22Rv1 (cell line): ENCODE data around the gene CYP27C1.
"Not testable (repeated sequence)": the region's sequence is repeated elsewhere in the genome, so short reads cannot be mapped to it uniquely, and the experiment has no call there.

Experiments used
- H3K27ac ChIP-seq: fragments of 450-650 bp; 2 replicates; pipeline ENCODE4 v1.5.1; 2017
- ZFX ChIP-seq: fragments of 450-650 bp; IDR thresholded peaks from 2 replicates; pipeline ENCODE4 v1.6.1; 2017; ENCODE audit warnings: antibody characterized with exemption, borderline replicate concordance
- TF ChIP-seq, protein P1 (sequence below): fragments of 450-650 bp; IDR thresholded peaks from 2 replicates; pipeline ENCODE4 v1.5.1; 2017; ENCODE audit warnings: mild to moderate bottlenecking

The CYP27C1 gene

DNA sequence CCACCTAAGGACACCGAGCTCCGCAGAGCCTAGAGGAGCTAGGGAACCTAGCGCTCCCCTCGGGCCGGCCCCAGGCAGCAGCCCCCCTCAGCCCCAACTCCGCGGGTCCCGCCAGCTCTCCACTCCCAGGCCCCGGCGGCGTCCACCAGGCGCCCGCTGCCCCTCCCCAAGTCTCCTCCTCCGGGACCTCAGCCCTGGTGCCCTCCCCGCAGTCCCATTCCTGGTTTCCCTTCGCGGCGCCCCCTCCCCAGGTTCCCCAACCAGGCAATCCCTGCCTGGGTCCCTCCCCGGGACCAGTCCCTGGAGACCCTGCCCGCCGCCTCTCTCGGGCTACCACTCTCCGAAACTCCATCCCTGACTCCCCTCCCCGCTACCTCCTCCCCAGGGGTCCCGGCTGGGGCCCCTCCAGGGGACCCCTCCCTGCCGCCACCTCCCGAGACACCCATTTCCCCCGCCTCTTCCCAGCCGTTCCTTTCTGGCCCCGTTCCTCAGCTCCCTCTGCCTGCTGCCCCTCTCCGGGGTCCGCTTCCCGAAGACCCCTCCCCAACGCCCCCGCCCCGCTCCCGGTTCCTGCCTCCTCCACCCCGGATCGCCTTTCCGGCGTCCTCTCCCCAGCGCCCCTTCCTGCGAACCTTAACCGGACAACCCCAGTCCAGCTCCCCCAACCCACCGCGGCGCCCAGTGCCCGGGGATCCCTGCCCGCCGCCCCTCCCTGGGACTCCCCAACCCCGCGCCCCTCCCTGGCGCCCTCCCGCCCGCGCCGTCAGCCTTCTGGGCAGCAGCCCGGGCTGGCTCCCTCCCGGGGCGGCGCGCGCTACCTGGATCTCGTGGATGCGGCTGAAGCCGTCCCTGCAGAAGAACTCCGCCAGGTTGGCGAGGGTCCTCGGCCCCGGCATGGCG is 678 bp downstream of the CYP27C1 start:
- no peak for TF ChIP-seq ZFX
- TF ChIP-seq, protein P1, sequence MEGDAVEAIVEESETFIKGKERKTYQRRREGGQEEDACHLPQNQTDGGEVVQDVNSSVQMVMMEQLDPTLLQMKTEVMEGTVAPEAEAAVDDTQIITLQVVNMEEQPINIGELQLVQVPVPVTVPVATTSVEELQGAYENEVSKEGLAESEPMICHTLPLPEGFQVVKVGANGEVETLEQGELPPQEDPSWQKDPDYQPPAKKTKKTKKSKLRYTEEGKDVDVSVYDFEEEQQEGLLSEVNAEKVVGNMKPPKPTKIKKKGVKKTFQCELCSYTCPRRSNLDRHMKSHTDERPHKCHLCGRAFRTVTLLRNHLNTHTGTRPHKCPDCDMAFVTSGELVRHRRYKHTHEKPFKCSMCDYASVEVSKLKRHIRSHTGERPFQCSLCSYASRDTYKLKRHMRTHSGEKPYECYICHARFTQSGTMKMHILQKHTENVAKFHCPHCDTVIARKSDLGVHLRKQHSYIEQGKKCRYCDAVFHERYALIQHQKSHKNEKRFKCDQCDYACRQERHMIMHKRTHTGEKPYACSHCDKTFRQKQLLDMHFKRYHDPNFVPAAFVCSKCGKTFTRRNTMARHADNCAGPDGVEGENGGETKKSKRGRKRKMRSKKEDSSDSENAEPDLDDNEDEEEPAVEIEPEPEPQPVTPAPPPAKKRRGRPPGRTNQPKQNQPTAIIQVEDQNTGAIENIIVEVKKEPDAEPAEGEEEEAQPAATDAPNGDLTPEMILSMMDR, result no peak
- H3K27ac ChIP-seq, result no peak overlapping the region

DNA sequence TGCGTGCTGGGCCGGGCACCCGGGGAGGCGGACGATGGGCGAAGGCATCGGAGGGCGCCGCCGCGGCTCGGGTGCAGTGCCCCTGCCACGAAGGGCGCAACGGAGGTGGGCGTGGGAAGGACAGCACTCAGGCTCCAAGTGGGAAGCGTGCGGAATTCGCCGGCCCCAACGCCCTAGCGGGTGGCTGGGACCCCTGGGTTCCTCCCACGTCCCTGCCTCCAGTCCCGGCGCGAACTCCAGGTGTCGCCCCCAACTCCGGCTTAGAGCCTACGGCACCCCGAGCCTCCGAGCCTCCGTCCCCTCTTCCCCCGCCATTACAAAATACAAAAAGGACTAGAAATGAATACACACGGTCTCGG is 1.3 kb downstream of the CYP27C1 start:
- H3K27ac ChIP-seq, result no peak overlapping the region
- TF ChIP-seq, protein P1, result no peak
- TF ChIP-seq ZFX, result no peak

DNA sequence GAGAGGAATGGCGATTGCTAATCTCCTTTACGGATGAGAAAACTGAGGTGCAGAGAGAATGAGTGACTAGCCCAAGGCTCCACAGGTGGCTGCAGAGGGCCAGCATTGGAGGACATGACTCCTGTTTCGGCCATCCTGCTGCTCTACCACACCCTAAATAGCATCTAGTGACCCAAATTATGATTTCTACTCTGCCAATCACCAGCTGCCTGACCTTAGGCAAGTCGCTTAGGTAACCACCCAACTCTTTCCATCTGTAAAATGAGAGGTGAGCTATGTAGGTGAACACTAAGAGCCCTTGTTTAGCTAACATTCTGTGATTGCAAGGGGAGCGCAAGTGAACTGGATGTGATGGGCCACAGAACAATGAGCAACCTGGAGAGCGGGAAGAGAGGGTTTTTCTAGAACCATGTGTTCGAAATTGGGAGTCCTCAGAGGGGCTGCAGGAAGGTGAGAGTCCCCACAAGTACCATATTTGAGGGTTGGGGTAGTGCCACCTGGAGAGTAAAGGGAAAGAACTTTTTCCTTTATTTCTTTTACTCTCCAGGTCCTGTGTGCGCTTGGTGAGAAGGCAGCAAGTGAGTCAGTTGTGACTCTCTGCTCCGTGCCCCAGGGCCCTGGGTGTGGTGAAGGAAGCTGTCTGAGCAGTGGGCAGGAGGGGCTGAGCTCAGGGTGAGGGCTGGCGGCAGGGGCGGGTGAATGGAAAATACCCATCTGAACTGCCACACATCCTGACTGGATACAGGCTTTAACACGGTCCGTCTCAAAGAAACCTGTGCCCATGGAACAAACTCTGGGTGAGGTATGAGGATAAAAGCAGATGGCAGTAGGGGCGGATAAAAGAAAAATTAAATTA is 2.4 kb downstream of the CYP27C1 start:
- TF ChIP-seq, protein P1, result no peak
- no peak for TF ChIP-seq ZFX
- no peak overlapping the region for H3K27ac ChIP-seq

DNA sequence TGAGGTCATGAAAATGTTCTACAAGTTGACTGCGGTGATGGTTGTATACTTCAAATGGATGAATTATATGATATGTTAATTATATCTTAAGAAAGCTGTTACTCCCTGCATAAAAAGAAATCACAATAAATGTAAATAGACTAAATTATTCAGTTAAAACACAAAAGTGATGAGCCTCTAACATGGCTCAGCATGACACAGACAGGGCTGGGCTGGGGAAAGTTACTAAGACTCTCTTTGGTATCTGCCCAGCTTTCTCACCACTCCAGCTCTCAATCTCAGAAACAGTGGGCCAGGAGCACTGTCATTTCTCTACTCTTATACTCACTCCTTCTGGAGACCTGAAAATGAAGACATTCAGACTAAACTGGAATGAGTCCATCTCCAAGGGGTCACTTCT is 3.5 kb downstream of the CYP27C1 start:
- no peak overlapping the region for H3K27ac ChIP-seq
- TF ChIP-seq, protein P1, result no peak
- TF ChIP-seq ZFX, result no peak

DNA sequence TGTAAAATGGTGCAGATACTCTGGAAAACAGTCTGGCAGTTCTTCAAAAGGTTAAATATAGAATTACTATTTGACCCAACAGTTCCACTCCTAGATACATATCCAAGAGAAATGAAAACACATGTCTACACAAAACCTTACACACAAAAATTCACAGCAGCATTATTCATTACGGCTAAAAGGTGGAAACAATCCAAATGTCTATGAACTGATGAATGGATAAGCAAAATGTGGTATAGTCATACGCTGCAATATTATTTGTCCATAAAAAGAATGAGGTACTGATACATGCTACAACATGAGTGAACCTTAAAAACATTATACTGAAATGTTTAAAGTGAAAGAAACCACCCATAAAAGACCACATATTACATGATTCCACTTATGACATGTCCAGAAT is 4.0 kb downstream of the CYP27C1 start:
- no peak overlapping the region for H3K27ac ChIP-seq
- TF ChIP-seq, protein P1, result no peak
- no peak for TF ChIP-seq ZFX

DNA sequence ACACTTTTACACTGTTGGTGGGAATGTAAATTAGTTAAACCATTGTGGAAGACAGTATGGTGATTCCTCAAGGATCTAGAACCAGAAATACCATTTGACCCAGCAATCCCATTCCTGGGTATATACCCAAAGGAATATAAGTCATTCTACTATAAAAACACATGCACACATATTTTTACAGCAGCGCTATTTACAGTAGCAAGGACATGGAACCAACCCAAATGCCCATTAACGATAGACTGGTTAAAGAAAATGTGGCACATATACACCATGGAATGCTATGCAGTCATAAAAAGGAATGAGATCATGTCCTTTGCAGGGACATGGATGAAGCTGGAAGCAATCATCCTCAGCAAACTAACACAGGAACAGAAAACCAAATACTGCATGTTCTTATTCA is 5.9 kb downstream of the CYP27C1 start:
- H3K27ac ChIP-seq, result not testable (repeated sequence)

DNA sequence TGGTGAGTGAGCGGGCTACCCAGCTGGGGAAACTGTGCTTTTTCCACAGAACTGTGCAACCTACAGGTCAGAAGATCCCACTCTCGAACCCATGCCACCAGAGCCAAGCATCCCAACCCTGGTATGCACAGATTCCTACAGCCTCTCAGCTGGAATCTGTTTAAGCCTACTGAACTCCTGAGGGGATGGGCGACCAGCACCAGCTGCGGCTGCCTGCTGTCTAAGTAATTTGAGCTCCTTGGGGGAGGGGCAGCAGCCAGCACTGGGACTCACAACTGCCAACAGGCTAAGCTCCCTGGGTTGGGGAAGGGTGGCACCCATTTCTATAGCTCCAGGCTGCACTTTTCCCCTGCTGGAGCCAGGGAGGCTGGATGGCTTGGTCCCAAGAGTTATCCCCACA is 11.8 kb downstream of the CYP27C1 start:
- TF ChIP-seq, protein P1, result no peak
- no peak for TF ChIP-seq ZFX
- no peak overlapping the region for H3K27ac ChIP-seq
